ENCODE results near the gene B3GLCT.
"Not testable (repeated sequence)": the region's sequence is repeated elsewhere in the genome, so short reads cannot be mapped to it uniquely, and the experiment has no call there.

The B3GLCT gene

GRCh38 chr13:31286930-31287329 is 87.2 kb downstream of the B3GLCT start:
- no peak for DNase-seq

DNA sequence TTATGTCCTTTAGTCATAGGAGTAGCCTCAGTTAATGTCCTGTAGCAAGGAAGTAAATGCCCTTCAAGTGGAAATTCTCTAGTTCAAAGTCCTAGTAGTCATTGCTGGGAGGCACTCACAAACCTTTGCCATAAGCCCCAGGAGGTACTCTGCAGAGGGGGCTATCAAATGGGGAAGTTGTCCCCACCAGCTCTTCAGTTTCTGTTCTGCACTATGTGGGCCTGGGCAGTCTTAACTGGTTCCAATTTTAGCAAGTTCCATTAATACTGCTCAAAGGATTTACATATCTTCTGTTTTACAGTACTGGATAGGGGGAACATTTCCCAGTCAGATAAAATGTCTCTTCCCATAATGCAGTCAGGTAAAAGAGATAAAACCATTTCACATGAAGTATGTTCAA is 101.3 kb downstream of the B3GLCT start:
- no peak for DNase-seq

GRCh38 chr13:31310356-31310755 is 110.6 kb downstream of the B3GLCT start:
- DNase-seq, result peak; percentile 92

GRCh38 chr13:31310786-31311185 is 111.0 kb downstream of the B3GLCT start:
- DNase-seq, result peak; percentile 98

- no peak for DNase-seq
Measured at GRCh38 chr13:31311921-31312320, 112.1 kb downstream of the B3GLCT start.

DNA sequence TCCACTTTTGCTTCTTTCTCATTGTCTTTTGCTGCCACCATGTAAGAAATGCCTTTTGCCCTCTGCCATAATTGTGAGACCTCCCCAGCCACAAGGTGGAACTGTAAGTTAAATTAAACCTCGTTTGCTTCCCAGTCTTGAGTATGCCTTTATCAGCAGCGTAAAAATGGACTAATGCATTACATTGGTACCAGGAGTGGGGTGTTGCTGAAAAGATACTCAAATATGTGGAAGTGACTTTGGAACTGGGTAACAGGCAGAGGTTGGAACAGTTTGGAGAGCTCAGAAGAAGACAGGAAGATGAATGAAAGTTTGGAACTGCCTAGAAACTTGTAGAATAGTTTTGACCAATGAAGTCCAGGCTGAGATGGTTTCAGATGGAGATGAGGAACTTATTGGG is 115.2 kb downstream of the B3GLCT start:
- DNase-seq, result no peak

DNA sequence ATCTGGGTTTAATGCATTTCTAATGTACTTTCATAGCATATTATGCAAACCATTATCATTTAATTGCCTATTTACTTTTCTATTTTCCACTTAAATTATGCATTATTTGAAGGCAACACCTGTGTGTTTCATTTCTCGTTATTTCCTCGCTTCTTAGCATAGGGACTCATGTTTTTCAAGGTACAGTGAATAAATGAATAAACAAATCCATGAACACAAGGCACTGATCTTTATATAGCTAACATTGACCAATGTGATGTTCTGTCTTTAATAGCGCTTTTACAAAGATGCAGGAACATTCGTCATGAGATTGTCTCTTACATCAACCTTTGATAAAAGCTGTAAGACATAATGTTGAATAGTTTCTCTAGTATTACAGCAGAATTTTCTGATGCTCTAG is 121.2 kb downstream of the B3GLCT start:
- no peak for DNase-seq

GRCh38 chr13:31321457-31321856 is 121.7 kb downstream of the B3GLCT start:
- DNase-seq, result no peak

- DNase-seq, result no peak
Measured at GRCh38 chr13:31322026-31322425, 122.3 kb downstream of the B3GLCT start.

DNA sequence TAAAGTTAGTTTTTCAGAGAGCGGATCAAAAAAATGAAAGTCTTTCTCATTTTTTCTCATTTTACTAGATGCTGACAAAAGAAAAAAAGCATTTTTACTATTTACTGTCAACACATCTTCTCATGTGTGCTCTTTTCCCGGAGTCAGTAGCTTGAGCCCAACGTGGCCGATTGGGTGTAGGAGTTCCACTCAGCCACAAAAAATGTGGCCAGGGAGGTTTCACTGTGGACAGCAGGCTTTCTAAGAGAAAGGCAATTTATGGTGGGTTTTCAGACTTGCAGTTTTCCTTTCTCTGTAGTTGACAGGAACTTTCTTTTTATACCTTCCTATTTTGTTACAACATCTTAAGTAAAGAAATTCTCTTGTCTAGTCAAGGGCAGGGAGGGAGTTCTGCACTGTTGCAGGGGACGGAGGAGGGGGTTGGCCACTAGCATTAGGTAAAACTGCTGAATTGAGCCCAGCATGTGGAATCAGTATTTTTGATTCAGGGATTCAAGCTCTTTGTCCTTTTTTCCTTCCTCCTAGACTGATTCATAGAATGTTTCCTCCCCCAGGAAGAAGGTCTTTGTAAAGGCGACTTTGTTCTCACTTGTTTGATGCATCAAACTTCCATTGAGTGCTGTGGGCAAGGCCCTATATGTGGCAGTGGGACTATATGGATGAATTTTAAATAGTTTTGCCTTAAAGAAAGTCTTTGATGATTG is 123.1 kb downstream of the B3GLCT start:
- no peak for DNase-seq

DNA sequence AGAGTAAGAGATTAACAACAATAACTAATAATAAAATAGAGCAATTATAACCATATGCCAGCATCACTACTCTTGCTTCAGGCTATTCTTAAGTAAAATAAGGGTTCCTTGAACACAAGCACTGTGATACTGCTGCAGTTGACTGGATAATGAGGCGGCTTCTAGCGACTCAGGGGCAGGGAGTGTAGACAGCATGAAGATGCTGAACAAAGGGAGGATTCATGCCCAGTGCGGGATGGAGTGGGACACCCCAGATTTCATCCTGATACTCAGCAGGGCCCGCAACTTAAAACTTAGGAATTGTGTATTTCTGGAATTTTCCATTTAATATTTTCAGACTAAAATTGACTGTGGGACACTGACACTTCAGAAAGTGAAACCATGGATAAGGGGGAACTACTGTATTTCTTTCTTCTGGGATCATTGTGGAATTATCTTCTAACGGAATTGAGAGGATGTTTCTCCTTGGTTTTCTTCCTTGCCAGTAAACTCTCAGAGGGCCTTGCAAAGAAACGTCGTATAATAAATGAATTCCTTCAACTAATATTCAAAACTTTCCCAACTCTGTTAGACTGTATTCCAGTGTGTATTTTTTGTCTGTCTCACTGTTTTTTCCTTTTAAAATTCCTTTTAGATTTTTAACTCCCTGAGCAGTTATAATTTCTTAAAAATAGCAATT is 127.5 kb downstream of the B3GLCT start:
- no peak for DNase-seq

- DNase-seq, result no peak
Measured at GRCh38 chr13:31328549-31329235, 128.9 kb downstream of the B3GLCT start.

DNA sequence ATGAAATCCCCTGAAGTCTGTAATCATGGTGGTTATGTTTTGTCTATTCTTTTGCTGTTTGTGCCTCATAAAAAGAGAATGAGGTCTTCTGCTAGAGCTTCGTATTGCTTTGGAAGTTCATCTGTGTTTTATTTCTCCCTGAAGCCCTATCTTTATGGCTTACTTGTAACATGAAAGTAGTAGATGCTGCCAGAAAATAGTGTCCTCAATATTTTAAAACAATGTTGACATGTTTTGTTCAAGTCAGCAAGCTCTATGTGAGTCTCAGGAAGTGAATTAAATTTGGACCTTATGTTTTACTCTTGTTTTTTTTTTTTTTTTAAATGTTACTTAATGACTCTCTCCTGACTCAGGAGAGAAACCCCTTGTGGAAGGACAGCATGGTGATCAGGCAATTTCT is 130.5 kb downstream of the B3GLCT start:
- DNase-seq, result no peak

DNA sequence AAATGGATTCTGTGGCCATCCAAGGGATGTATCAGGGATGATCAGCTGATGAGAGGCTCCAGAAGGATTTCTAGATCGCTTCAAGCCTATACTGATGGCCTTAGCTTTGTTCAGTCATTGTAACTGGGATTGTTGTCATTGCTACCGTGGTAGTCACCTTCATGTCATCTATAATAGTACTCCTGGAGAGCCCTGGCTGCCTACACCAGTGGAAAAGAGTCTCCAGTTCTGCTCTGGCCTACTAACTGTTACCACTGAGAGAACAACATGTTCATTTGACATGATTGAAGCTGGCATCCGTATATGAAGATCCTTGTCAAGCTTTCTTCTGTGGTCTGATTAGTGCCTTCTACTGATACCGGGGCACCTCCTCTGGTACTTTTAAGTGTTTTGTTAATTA is 131.3 kb downstream of the B3GLCT start:
- DNase-seq, result no peak

- DNase-seq, result no peak
Measured at GRCh38 chr13:31334547-31334946, 134.8 kb downstream of the B3GLCT start.

DNA sequence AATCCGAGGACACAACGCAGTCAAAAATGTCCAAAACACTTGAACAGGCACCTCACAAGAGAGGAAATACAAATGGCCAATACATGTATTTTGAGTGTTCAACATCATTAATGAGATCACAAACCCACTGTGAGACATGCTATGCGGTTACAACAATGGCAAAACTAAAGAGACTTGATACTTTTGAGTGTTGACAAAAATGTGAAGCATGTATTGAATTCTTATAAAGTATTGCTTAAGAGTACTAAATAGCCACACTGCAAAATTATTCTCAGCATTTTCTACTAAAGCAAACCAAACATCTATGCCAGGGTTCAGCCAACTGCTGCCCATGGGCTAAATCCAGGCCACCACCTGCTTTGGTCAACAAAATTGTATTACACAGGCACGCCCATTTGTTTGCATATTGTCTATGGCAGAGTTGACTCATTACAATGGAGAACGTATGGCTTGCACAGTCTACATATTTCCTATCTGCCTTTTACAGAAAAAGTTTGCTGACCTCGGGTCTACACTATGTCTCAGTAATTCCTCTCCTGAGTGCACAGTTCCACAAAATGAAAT is 135.3 kb downstream of the B3GLCT start:
- DNase-seq, result no peak

- not testable (repeated sequence) for DNase-seq
Measured at GRCh38 chr13:31339616-31340015, 139.8 kb downstream of the B3GLCT start.

GRCh38 chr13:31340848-31341247 is 141.1 kb downstream of the B3GLCT start:
- not testable (repeated sequence) for DNase-seq

DNA sequence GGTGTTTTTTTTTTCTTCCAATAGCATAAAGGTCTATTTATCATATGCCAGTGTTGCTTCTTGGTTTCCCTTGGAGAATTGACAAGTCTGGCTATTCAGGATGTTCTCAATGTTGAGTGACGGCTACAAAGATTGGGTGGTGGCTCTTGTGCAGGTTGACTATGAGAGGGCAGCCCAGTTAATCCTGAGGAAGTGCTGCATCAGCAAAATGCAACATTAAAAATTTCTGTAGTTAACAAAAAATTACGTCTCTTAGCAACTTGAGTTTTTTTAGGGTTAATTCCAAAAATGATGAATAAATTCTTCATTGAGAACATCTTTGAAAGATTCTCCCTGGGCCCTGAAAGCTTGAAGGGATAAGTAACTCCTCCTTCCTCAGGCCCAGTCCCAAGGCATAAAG is 147.1 kb downstream of the B3GLCT start:
- DNase-seq, result no peak

DNA sequence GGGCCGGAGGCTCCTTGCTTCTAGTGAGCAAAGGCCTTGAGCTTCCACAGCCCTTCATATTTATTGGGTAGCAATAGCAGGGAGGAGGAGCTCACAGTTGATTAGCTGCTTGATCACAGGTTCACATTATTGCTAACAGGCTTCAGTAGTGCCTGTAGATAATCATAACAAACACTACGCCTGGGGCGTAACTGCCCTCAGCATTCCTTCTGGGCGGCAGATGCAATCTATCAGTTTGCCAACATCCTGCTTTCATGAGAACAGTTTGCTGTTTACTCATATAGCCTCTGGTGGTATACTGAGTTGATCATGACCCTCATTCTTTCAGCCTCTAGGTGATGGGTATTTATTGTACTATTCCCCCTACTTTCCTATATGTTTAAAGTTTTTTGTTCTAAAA is 149.4 kb downstream of the B3GLCT start:
- no peak for DNase-seq

- DNase-seq, result no peak
Measured at GRCh38 chr13:31350560-31350959, 150.8 kb downstream of the B3GLCT start.

GRCh38 chr13:31351376-31351775 is 151.6 kb downstream of the B3GLCT start:
- DNase-seq, result no peak

DNA sequence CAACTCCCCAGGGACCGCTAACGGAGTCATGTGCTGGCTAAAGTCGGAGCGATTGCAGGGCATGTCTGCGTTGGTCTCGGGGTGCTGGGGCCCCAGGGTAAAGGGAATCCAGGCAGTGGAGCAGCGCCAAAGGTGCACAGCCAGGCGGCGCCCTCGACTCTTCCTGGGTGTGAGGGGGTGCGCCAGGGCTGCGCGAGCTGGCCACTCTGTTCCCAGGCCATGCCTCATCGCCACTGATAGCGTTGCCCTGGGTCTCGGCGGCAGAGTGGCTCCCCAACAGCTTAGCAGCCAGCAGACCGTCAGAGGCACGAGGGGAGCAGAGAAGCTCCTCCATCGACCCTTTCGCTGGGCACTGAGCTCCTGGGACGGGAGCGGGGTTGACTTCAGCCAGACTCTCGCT is 152.7 kb downstream of the B3GLCT start:
- no peak for DNase-seq

DNA sequence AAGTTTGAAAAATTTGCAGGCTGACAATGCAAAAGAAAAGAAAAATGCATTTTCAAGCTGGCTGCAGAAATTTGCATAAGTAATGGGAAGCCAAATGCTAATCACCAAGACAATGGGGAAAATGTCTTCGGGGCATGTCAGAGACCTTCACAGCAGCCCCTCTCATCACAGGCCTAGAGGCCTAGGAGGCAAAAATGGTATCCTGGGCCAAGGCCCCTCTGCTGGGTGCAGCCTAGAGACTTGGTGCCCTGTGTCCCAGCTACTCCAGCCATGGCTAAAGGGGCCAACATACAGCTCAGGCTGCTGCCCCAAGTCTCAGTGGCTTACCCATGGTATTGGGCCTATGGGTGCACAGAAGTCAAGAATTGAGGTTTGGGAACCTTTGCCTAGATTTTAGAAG is 155.2 kb downstream of the B3GLCT start:
- no peak for DNase-seq

Data from NCI-H446 treated with DMSO at 0.1 percent for 48 hours (cell line).